ENCODE results near the gene SERPINE1.

SERPINE1 gene

GRCh38 chr7:101085162-101085964 lies 41.5 kb upstream of the SERPINE1 start, which contains the start of gene TRIM56 (continued):
- TF ChIP-seq ZNF391 (tag by site-specific recombination; IDR thresholded peaks at IDR 0.05; ENCODE audit: borderline replicate concordance, low read depth), result no peak
- peak; percentile 78 for TF ChIP-seq ZNF600 (tag by site-specific recombination; IDR thresholded peaks at IDR 0.05)
- TF ChIP-seq, protein P1, sequence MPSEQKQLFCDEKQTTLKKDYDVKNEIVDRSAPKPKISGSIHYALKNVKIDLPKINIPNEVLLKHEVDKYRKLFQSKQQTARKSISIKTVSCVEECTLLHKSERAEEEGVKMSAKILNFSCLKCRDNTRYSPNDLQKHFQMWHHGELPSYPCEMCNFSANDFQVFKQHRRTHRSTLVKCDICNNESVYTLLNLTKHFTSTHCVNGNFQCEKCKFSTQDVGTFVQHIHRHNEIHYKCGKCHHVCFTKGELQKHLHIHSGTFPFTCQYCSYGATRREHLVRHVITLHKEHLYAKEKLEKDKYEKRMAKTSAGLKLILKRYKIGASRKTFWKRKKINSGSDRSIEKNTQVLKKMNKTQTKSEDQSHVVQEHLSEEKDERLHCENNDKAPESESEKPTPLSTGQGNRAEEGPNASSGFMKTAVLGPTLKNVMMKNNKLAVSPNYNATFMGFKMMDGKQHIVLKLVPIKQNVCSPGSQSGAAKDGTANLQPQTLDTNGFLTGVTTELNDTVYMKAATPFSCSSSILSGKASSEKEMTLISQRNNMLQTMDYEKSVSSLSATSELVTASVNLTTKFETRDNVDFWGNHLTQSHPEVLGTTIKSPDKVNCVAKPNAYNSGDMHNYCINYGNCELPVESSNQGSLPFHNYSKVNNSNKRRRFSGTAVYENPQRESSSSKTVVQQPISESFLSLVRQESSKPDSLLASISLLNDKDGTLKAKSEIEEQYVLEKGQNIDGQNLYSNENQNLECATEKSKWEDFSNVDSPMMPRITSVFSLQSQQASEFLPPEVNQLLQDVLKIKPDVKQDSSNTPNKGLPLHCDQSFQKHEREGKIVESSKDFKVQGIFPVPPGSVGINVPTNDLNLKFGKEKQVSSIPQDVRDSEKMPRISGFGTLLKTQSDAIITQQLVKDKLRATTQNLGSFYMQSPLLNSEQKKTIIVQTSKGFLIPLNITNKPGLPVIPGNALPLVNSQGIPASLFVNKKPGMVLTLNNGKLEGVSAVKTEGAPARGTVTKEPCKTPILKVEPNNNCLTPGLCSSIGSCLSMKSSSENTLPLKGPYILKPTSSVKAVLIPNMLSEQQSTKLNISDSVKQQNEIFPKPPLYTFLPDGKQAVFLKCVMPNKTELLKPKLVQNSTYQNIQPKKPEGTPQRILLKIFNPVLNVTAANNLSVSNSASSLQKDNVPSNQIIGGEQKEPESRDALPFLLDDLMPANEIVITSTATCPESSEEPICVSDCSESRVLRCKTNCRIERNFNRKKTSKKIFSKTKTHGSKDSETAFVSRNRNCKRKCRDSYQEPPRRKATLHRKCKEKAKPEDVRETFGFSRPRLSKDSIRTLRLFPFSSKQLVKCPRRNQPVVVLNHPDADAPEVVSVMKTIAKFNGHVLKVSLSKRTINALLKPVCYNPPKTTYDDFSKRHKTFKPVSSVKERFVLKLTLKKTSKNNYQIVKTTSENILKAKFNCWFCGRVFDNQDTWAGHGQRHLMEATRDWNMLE (tag by site-specific recombination; conservative IDR thresholded peaks at IDR 0.05; ENCODE audit: low read depth), result no peak
- TF ChIP-seq ZNF791 (tag by site-specific recombination; IDR thresholded peaks at IDR 0.05), result no peak
- no peak for TF ChIP-seq ZNF747 (tag by site-specific recombination; IDR thresholded peaks at IDR 0.05)
- TF ChIP-seq ZNF37A (tag by site-specific recombination; IDR thresholded peaks at IDR 0.05), result no peak
- no peak for TF ChIP-seq ZNF211 (tag by site-specific recombination; IDR thresholded peaks at IDR 0.05; ENCODE audit: low read depth)
- TF ChIP-seq YY2 (tag by site-specific recombination; IDR thresholded peaks at IDR 0.05), result 0 out of 2 replicates have a peak, but pooled peaks have one; percentile 9
- TF ChIP-seq ZNF677 (tag by site-specific recombination; IDR thresholded peaks at IDR 0.05), result no peak
- TF ChIP-seq ZNF792 (tag by site-specific recombination; IDR thresholded peaks at IDR 0.05), result peak; percentile 92
- peak; percentile 69 for TF ChIP-seq GLIS1 (tag by site-specific recombination; IDR thresholded peaks at IDR 0.05)
- no peak for TF ChIP-seq ZNF621 (tag by site-specific recombination; IDR thresholded peaks at IDR 0.05)
- no peak for TF ChIP-seq ZNF426 (tag by site-specific recombination; IDR thresholded peaks at IDR 0.05)
- TF ChIP-seq, protein P2, sequence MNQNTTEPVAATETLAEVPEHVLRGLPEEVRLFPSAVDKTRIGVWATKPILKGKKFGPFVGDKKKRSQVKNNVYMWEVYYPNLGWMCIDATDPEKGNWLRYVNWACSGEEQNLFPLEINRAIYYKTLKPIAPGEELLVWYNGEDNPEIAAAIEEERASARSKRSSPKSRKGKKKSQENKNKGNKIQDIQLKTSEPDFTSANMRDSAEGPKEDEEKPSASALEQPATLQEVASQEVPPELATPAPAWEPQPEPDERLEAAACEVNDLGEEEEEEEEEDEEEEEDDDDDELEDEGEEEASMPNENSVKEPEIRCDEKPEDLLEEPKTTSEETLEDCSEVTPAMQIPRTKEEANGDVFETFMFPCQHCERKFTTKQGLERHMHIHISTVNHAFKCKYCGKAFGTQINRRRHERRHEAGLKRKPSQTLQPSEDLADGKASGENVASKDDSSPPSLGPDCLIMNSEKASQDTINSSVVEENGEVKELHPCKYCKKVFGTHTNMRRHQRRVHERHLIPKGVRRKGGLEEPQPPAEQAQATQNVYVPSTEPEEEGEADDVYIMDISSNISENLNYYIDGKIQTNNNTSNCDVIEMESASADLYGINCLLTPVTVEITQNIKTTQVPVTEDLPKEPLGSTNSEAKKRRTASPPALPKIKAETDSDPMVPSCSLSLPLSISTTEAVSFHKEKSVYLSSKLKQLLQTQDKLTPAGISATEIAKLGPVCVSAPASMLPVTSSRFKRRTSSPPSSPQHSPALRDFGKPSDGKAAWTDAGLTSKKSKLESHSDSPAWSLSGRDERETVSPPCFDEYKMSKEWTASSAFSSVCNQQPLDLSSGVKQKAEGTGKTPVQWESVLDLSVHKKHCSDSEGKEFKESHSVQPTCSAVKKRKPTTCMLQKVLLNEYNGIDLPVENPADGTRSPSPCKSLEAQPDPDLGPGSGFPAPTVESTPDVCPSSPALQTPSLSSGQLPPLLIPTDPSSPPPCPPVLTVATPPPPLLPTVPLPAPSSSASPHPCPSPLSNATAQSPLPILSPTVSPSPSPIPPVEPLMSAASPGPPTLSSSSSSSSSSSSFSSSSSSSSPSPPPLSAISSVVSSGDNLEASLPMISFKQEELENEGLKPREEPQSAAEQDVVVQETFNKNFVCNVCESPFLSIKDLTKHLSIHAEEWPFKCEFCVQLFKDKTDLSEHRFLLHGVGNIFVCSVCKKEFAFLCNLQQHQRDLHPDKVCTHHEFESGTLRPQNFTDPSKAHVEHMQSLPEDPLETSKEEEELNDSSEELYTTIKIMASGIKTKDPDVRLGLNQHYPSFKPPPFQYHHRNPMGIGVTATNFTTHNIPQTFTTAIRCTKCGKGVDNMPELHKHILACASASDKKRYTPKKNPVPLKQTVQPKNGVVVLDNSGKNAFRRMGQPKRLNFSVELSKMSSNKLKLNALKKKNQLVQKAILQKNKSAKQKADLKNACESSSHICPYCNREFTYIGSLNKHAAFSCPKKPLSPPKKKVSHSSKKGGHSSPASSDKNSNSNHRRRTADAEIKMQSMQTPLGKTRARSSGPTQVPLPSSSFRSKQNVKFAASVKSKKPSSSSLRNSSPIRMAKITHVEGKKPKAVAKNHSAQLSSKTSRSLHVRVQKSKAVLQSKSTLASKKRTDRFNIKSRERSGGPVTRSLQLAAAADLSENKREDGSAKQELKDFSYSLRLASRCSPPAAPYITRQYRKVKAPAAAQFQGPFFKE (tag by site-specific recombination; IDR thresholded peaks at IDR 0.05; ENCODE audit: borderline replicate concordance), result no peak
- TF ChIP-seq ZNF76 (tag by site-specific recombination; IDR thresholded peaks at IDR 0.05; ENCODE audit: borderline replicate concordance, low read depth), result peak; percentile 77
- TF ChIP-seq ZNF121 (tag by site-specific recombination; IDR thresholded peaks at IDR 0.05), result no peak
- peak; percentile 63 for TF ChIP-seq EGR2 (tag by site-specific recombination; IDR thresholded peaks at IDR 0.05; ENCODE audit: low read depth)
- no peak for TF ChIP-seq ZNF174 (tag by site-specific recombination; IDR thresholded peaks at IDR 0.05)
- TF ChIP-seq KLF7 (tag by site-specific recombination; IDR thresholded peaks at IDR 0.05; ENCODE audit: borderline replicate concordance), result peak; percentile 16; the same call in 1 of the 2 replicates
- peak; percentile 97 for TF ChIP-seq ZNF335 (tag by site-specific recombination; conservative IDR thresholded peaks at IDR 0.05)
- no peak for TF ChIP-seq ZNF514 (tag by site-specific recombination; IDR thresholded peaks at IDR 0.05)
- TF ChIP-seq RBAK (tag by site-specific recombination; IDR thresholded peaks at IDR 0.05), result no peak
- no peak for TF ChIP-seq ZNF658 (tag by site-specific recombination; IDR thresholded peaks at IDR 0.05)
- peak; percentile 44; the same call in 1 of the 2 replicates for TF ChIP-seq ZNF629 (tag by site-specific recombination; IDR thresholded peaks at IDR 0.05)
- no peak for TF ChIP-seq ZNF23 (tag by site-specific recombination; IDR thresholded peaks at IDR 0.05; ENCODE audit: borderline replicate concordance)
- no peak for TF ChIP-seq TCF7L2 (IDR thresholded peaks at IDR 0.05; ENCODE audit: borderline replicate concordance, low read depth, low read length)
- TF ChIP-seq, protein P3, sequence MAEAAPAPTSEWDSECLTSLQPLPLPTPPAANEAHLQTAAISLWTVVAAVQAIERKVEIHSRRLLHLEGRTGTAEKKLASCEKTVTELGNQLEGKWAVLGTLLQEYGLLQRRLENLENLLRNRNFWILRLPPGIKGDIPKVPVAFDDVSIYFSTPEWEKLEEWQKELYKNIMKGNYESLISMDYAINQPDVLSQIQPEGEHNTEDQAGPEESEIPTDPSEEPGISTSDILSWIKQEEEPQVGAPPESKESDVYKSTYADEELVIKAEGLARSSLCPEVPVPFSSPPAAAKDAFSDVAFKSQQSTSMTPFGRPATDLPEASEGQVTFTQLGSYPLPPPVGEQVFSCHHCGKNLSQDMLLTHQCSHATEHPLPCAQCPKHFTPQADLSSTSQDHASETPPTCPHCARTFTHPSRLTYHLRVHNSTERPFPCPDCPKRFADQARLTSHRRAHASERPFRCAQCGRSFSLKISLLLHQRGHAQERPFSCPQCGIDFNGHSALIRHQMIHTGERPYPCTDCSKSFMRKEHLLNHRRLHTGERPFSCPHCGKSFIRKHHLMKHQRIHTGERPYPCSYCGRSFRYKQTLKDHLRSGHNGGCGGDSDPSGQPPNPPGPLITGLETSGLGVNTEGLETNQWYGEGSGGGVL (tag by site-specific recombination; IDR thresholded peaks at IDR 0.05), result peak; percentile 99
- peak; percentile 51 for TF ChIP-seq ZBTB8A (tag by site-specific recombination; IDR thresholded peaks at IDR 0.05)

Data from HEK293 (cell line).